Measurements from ENCODE around the gene CD177.

Gene CD177

DNA sequence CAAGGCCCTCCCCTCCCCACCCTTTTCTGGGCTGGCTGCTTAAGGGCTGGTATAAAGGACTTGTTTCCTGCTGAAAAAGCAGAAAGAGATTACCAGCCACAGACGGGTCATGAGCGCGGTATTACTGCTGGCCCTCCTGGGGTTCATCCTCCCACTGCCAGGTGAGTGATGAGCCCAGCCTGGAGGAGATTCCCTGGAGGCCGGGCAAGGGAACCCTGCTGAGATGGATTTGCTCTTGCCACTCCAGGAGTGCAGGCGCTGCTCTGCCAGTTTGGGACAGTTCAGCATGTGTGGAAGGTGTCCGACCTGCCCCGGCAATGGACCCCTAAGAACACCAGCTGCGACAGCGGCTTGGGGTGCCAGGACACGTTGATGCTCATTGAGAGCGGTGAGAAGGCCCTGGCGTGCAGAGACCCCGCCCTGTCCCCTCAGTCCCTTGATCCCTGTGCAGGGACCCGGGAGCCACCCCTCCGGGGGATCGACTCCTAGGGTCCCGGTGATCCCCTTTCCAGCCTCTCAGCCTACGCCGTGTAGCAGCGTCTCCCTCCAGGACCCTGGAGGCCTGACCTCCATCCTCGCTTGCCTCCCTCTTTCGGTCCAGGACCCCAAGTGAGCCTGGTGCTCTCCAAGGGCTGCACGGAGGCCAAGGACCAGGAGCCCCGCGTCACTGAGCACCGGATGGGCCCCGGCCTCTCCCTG is at the start of gene CD177:
TSS of gene CD177 (plus strand) at position 81 of the 699 bp plus-strand sequence. CDS start at position 110, 29 bp downstream.
- no peak for DNase-seq (ENCODE audit: low read depth in 1 of 2, low spot score in 1 of 2)
- in situ Hi-C loops (cut with HindIII; ENCODE audit: low pct_unique_long_range_greater_than_20kb, low sequenced_read_pairs), result no loop called here
- TF ChIP-seq JUND (IDR thresholded peaks at IDR 0.05; ENCODE audit: low read depth), result no peak

DNA sequence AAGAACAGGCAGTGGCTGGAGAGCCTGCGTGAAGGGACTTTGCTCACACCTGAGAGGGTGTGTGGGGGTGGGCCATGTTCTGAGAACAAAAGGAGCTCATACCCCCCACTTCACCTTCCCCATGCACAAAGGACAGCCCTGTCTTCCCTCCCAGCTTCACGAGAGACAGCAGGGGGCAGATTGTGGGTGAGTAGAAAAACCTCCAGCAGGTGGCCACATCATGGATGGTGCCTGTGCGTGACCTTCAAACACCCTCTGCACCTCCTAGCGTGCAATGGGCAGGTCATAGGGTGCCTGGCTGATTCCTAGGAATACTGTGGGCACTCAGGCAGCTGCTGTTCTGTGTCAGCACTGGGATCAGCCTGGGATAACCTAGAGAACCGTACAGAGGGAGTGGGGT is 47.8 kb upstream of the CD177 start:
- in situ Hi-C loops (cut with HindIII; ENCODE audit: low pct_unique_long_range_greater_than_20kb, low sequenced_read_pairs), result no loop called here
- no peak for DNase-seq (ENCODE audit: low read depth in 1 of 2, low spot score in 1 of 2)
- no peak for TF ChIP-seq JUND (IDR thresholded peaks at IDR 0.05; ENCODE audit: low read depth)

- no peak for DNase-seq (ENCODE audit: low read depth in 1 of 2, low spot score in 1 of 2)
- in situ Hi-C loops (cut with HindIII; ENCODE audit: low pct_unique_long_range_greater_than_20kb, low sequenced_read_pairs), result no loop called here
- TF ChIP-seq JUND (IDR thresholded peaks at IDR 0.05; ENCODE audit: low read depth), result no peak
These were observed 47.4 kb upstream of the CD177 start for GRCh38 chr19:43306097-43306496.

- in situ Hi-C loops (cut with HindIII; ENCODE audit: low pct_unique_long_range_greater_than_20kb, low sequenced_read_pairs), result no loop called here
- no peak for TF ChIP-seq JUND (IDR thresholded peaks at IDR 0.05; ENCODE audit: low read depth)
- DNase-seq (ENCODE audit: low read depth in 1 of 2, low spot score in 1 of 2), result no peak
These were observed 45.2 kb upstream of the CD177 start for GRCh38 chr19:43308244-43308815.

- in situ Hi-C loops (cut with HindIII; ENCODE audit: low pct_unique_long_range_greater_than_20kb, low sequenced_read_pairs), result no loop called here
- TF ChIP-seq JUND (IDR thresholded peaks at IDR 0.05; ENCODE audit: low read depth), result no peak
- DNase-seq (ENCODE audit: low read depth in 1 of 2, low spot score in 1 of 2), result no peak
These were observed 44.0 kb upstream of the CD177 start for GRCh38 chr19:43309466-43309865.

GRCh38 chr19:43310221-43310620 is 43.3 kb upstream of the CD177 start:
- no peak for DNase-seq (ENCODE audit: low read depth in 1 of 2, low spot score in 1 of 2)
- in situ Hi-C loops (cut with HindIII; ENCODE audit: low pct_unique_long_range_greater_than_20kb, low sequenced_read_pairs), result no loop called here
- no peak for TF ChIP-seq JUND (IDR thresholded peaks at IDR 0.05; ENCODE audit: low read depth)

DNA sequence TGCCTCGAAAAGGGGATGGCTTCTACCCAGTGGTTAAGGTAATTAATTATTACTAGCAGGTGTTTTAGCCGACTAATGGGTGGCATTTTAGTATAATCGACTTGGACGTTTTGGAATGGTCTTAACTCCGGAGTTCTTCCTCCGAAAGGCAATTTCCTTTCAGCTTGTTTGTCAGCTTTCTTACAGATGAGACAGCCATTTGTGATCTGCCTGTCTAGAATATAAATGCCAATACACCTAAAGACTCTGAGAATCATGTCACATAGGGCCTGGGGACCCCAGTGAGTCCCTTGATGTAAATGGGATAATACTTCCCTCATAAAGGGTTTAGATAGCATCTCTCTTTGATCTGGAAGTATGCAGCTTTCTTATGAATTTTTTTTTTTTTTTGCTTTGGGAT is 42.2 kb upstream of the CD177 start:
- in situ Hi-C loops (cut with HindIII; ENCODE audit: low pct_unique_long_range_greater_than_20kb, low sequenced_read_pairs), result no loop called here
- no peak for DNase-seq (ENCODE audit: low read depth in 1 of 2, low spot score in 1 of 2)
- no peak for TF ChIP-seq JUND (IDR thresholded peaks at IDR 0.05; ENCODE audit: low read depth)

DNA sequence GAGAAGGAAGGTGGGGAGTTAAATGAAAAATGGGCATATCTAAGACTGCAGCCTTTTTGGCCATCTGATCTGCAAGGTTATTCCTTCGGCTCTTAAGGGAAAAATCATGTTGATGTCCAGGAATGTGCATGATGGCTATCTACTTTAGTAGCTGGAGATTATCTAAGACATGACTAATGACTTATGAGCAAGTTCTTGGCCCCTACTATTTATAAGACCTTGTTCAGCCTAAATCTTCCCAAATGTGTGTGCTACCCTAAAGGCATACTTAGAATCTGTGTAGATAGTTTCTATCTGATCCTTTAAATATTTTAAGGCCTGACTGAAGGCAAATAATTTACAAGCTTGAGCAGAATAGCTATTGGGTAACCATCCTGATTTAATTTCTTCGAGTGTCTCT is 41.8 kb upstream of the CD177 start:
- in situ Hi-C loops (cut with HindIII; ENCODE audit: low pct_unique_long_range_greater_than_20kb, low sequenced_read_pairs), result no loop called here
- TF ChIP-seq JUND (IDR thresholded peaks at IDR 0.05; ENCODE audit: low read depth), result no peak
- DNase-seq (ENCODE audit: low read depth in 1 of 2, low spot score in 1 of 2), result no peak

DNA sequence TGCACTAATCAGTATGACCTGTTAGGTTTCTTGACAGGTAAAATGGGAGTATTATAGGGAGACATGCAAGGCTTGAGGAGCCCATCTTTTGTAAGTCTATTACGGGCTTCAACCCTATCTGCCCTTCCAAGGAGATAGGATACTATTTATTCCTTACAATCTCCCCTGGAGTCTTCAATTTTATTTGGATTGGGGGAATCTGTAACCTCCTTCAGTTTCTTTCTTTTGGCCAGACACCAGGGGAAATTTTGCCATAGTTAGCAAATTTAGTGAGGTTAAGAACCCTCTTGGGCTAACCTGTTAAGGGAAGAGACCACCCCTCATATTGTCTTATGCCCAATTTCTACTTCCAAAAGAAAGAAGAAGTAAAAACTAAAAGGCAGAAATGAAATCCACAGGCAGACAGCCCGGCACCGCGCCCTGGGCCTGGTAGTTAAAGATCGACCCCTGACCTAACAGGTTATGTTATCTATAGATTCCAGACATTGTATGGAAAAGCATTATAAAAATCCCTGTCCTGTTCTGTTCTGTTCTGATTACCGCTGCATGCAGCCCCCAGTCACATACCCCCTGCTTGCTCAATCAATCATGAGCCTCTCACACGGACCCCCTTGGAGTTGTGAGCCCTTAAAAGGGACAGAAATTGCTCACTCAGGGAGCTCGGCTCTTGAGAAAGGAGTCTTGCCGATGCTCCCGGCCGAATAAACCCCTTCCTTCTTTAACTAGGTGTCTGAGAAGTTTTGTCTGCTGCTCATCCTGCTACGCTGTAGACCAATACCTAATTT is 39.6 kb upstream of the CD177 start:
- in situ Hi-C loops (cut with HindIII; ENCODE audit: low pct_unique_long_range_greater_than_20kb, low sequenced_read_pairs), result no loop called here
- no peak for DNase-seq (ENCODE audit: low read depth in 1 of 2, low spot score in 1 of 2)
- no peak for TF ChIP-seq JUND (IDR thresholded peaks at IDR 0.05; ENCODE audit: low read depth)

- in situ Hi-C loops (cut with HindIII; ENCODE audit: low pct_unique_long_range_greater_than_20kb, low sequenced_read_pairs), result no loop called here
- no peak for TF ChIP-seq JUND (IDR thresholded peaks at IDR 0.05; ENCODE audit: low read depth)
- no peak for DNase-seq (ENCODE audit: low read depth in 1 of 2, low spot score in 1 of 2)
These were observed 37.6 kb upstream of the CD177 start for GRCh38 chr19:43315851-43316250.

DNA sequence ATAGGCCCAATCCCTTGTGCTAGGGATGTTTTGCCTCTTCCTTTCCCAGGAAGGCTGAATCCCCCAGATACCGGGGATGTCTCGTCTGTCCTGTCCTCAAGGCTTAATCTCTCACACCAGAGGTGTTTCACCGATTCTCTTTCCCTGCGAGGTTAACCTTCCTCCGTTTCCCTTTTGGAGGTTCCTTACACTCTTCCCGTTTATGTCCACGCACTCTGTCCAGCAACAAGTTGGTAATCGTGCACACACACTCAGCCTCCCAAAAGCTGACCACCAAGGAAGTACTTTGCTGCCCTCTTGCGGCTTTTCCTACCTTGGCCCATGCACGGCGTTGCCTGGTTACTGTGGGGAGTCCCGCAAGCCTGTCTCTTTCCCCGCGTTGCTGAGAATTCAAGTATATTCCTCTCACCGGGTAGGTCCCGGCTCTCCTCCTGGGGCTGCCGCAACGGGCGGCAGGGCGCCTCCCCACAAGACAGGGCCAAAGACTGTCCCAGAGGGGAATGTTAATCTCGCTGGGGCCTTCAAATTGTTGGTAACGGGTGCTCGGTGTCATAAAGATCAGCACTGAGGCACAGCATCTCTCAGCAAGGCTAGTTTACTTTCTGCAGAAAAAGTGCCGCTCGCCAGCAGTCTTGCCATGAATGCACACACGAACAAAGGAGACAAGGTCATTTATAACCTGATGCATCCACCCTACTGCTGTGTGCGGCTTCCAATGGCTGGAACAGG is 36.7 kb upstream of the CD177 start:
- in situ Hi-C loops (cut with HindIII; ENCODE audit: low pct_unique_long_range_greater_than_20kb, low sequenced_read_pairs), result no loop called here
- no peak for TF ChIP-seq JUND (IDR thresholded peaks at IDR 0.05; ENCODE audit: low read depth)
- DNase-seq (ENCODE audit: low read depth in 1 of 2, low spot score in 1 of 2), result peak; percentile 3 to 88

DNA sequence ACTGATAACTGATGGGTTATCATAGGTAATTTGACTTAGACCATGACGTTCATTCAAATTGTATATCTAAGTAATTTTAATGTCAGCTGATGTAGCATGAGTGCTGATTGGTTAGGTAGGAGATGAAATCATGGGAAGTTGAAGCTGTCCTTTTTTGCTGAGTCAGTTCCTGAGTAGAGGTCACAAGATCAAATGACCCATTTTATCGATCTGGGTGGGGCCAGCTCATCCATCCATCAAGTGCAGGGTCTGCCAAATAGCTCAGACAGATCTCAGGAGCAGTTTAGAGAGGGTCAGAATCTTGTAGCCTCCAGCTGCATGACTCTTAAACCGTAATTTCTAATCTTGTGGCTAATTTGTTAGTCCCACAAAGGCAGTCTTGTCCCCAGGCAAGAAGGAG is 35.3 kb upstream of the CD177 start:
- DNase-seq (ENCODE audit: low read depth in 1 of 2, low spot score in 1 of 2), result no peak
- TF ChIP-seq JUND (IDR thresholded peaks at IDR 0.05; ENCODE audit: low read depth), result no peak
- in situ Hi-C loops (cut with HindIII; ENCODE audit: low pct_unique_long_range_greater_than_20kb, low sequenced_read_pairs), result no loop called here
